ENCODE results near the gene ENPP6. TPM values are rescaled to one million over a fixed set of nuclear protein-coding genes. Genes with fewer than 3 reads are reported as not detected.

Gene ENPP6
- total and polyA plus RNA-seq, 2 donors (not counting 1 experiment from before 2014, with no cell fraction given) = 0.01 TPM; not detected in 1

GRCh38 chr4:184046148-184046547, 171.5 kb downstream of the ENPP6 start:
- Mint-ChIP-seq H3K27ac (no peak overlapping the region), H3K4me3 (no peak overlapping the region), H3K27me3 (peaks cover 20% of the 10 kb centered on the region), H3K4me1 (no peaks in the 10 kb centered on the region), H3K9me3 (ENCODE audit: insufficient read depth) (peaks cover 5% of the 10 kb centered on the region)
- no CpG with 5 or more reads among the region's 1 CpG for WGBS (ENCODE audit: insufficient coverage)
- POLR2A ChIA-PET = no interaction called here
- Histone ChIP-seq H3K4me2 (replicated peaks; ENCODE audit: low read depth, low read length, poor library complexity, severe bottlenecking) (no peak overlapping the region), H3K27ac (ENCODE audit: low read length in 2 of 2) (no peak overlapping the region), H3K4me3 (ENCODE audit: control extremely low read depth in 1 of 5, extremely low read depth in 1 of 5, insufficient read depth in 1 of 5, low read depth in 2 of 5, low read length in 4 of 5) (no peak overlapping the region), H4K20me1 (ENCODE audit: control insufficient read depth, insufficient read depth, low read length, poor library complexity, severe bottlenecking) (no peaks in the 10 kb centered on the region), H3K4me1 (ENCODE audit: control insufficient read depth in 2 of 2, insufficient read depth in 2 of 2, low read length in 2 of 2) (no peaks in the 10 kb centered on the region), H2AFZ (ENCODE audit: insufficient read depth, low read depth, low read length, poor library complexity, severe bottlenecking) (no peak overlapping the region), H3K9me3 (ENCODE audit: control extremely low read depth in 1 of 3, control insufficient read depth in 2 of 3, insufficient read depth in 1 of 3, low read length in 2 of 3) (peaks cover 2 to 9% (median 5%) of the 10 kb centered on the region in 3 donors), H3K27me3 (replicated peaks in 1 of 4; ENCODE audit: control extremely low read depth in 1 of 4, control insufficient read depth in 3 of 4, insufficient read depth in 4 of 4, low read length in 3 of 4) (peaks cover 0 to 3% (median 0%) of the 10 kb centered on the region in 4 experiments), H3K9ac (ENCODE audit: low read length) (no peak overlapping the region), H3K79me2 (ENCODE audit: control insufficient read depth, insufficient read depth, low read length) (no peaks in the 10 kb centered on the region), H3K36me3 (replicated peaks in 1 of 2; ENCODE audit: control extremely low read depth in 1 of 2, control insufficient read depth in 1 of 2, extremely low read depth in 1 of 2, insufficient read depth in 2 of 2, low read length in 1 of 2) (no peaks in the 10 kb centered on the region)
- TF ChIP-seq CTCF (IDR thresholded peaks at IDR 0.05) (no peak), EZH2 (IDR thresholded peaks at IDR 0.05; ENCODE audit: borderline replicate concordance, insufficient read depth, low read depth, low read length, poor library complexity, severe bottlenecking) (no peak)
- CTCF ChIA-PET = no interaction called here
- ATAC-seq (ENCODE audit: low read depth) (no peak), DNase-seq (no peak)
- intact Hi-C loops (cut with micrococcal nuclease) = no loop called here

DNA sequence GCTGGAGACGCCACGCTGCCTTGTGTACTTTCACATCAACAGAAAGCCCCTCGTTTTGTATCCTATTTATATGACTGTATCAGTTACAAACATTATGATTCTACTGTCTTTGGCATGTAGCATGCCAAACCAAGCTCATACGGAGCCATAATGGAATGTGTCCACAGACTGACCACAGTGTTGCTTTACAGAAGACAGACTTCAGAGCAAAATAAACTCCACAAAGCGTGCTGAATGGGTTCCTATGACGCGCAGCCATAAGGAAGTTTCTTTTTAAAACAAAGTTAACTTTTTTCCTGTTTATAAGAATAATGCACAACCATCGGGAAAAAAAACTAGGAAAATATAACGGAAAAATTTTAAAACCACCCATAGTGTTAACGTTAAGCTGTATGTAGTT, 176.5 kb downstream of the ENPP6 start:
- intact Hi-C loops (cut with micrococcal nuclease) = no loop called here
- Histone ChIP-seq H3K4me3 (ENCODE audit: control extremely low read depth in 1 of 5, extremely low read depth in 1 of 5, insufficient read depth in 1 of 5, low read depth in 2 of 5, low read length in 4 of 5) (no peak overlapping the region), H3K9me3 (ENCODE audit: control extremely low read depth in 1 of 3, control insufficient read depth in 2 of 3, insufficient read depth in 1 of 3, low read length in 2 of 3) (peaks cover 0 to 3% (median 2%) of the 10 kb centered on the region in 3 donors), H3K4me2 (replicated peaks; ENCODE audit: low read depth, low read length, poor library complexity, severe bottlenecking) (no peak overlapping the region), H3K36me3 (replicated peaks in 1 of 2; ENCODE audit: control extremely low read depth in 1 of 2, control insufficient read depth in 1 of 2, extremely low read depth in 1 of 2, insufficient read depth in 2 of 2, low read length in 1 of 2) (no peaks in the 10 kb centered on the region), H4K20me1 (ENCODE audit: control insufficient read depth, insufficient read depth, low read length, poor library complexity, severe bottlenecking) (no peaks in the 10 kb centered on the region), H2AFZ (ENCODE audit: insufficient read depth, low read depth, low read length, poor library complexity, severe bottlenecking) (no peak overlapping the region), H3K27me3 (replicated peaks in 1 of 4; ENCODE audit: control extremely low read depth in 1 of 4, control insufficient read depth in 3 of 4, insufficient read depth in 4 of 4, low read length in 3 of 4) (peaks cover 0 to 3% (median 0%) of the 10 kb centered on the region in 4 experiments), H3K27ac (ENCODE audit: low read length in 2 of 2) (no peak overlapping the region), H3K9ac (ENCODE audit: low read length) (no peak overlapping the region), H3K4me1 (ENCODE audit: control insufficient read depth in 2 of 2, insufficient read depth in 2 of 2, low read length in 2 of 2) (no peaks in the 10 kb centered on the region), H3K79me2 (ENCODE audit: control insufficient read depth, insufficient read depth, low read length) (no peaks in the 10 kb centered on the region)
- WGBS (ENCODE audit: insufficient coverage) = 100% methylated on average over 1 of the region's 10 CpGs
- ChIA-PET POLR2A (no interaction called here), CTCF (no interaction called here)
- TF ChIP-seq CTCF (IDR thresholded peaks at IDR 0.05) = no peak
- TF ChIP-seq EZH2 (IDR thresholded peaks at IDR 0.05; ENCODE audit: borderline replicate concordance, insufficient read depth, low read depth, low read length, poor library complexity, severe bottlenecking) = no peak
- Mint-ChIP-seq H3K9me3 (ENCODE audit: insufficient read depth) (no peaks in the 10 kb centered on the region), H3K4me1 (peaks cover 4% of the 10 kb centered on the region), H3K27me3 (peaks cover 31% of the 10 kb centered on the region), H3K27ac (no peak overlapping the region), H3K4me3 (no peak overlapping the region)
- no peak for DNase-seq
- no peak for ATAC-seq (ENCODE audit: low read depth)
